Kidney (tissue), 14 donors: ENCODE results near the gene HSPA1A. TPM values are rescaled to one million over a fixed set of nuclear protein-coding genes. Genes with fewer than 3 reads are reported as not detected.
A peak's percentile ranks its signal among the peaks of the same experiment; 100 is the strongest.
"Not testable (repeated sequence)": the region's sequence is repeated elsewhere in the genome, so short reads cannot be mapped to it uniquely, and the experiment has no call there.

Experiments
- DNase-seq, 5 donors: peaks; one replicate each; pipeline ENCODE4 v3.0.0-alpha.2; 2013 to 2020
- FAIRE-seq: peaks from 2 replicates; lab custom pipeline; 2012; peaks lifted over from hg19 to GRCh38; lab: Jason Lieb, UNC
- H3K27ac ChIP-seq, 2 donors: one replicate each; pipeline ENCODE4 v1.7.0; 2013; ENCODE audit warnings: low read depth in 2 of 2, low read length in 2 of 2, inconsistent platforms in 1 of 2
- H3K27me3 ChIP-seq: one replicate; pipeline ENCODE4 v1.7.1; 2013; ENCODE audit warnings: low read length, inconsistent platforms; ENCODE audit not compliant: control insufficient read depth, insufficient read depth
- H3K36me3 ChIP-seq, 3 donors: one replicate each; pipeline versions ENCODE4 v1.7.0 to v1.7.1; 2013; ENCODE audit warnings: low read length in 3 of 3, control low read depth in 1 of 3, inconsistent platforms in 1 of 3; ENCODE audit not compliant: insufficient read depth in 3 of 3, control insufficient read depth in 2 of 3
- H3K4me1 ChIP-seq, 3 donors: one replicate each; pipeline versions ENCODE4 v1.7.0 to v1.7.1; 2013; ENCODE audit warnings: low read length in 3 of 3, inconsistent platforms in 1 of 3, low read depth in 1 of 3; ENCODE audit not compliant: control insufficient read depth in 2 of 3, insufficient read depth in 2 of 3
- H3K4me3 ChIP-seq, 3 donors: one replicate each; pipeline versions ENCODE4 v1.7.0 to v1.8.1; 2013; ENCODE audit warnings: low read length in 3 of 3, control low read depth in 1 of 3, inconsistent platforms in 1 of 3
- H3K9ac ChIP-seq, 3 donors: one replicate each; pipeline versions ENCODE4 v1.7.0 to v1.7.1; 2013; ENCODE audit warnings: low read length in 3 of 3, control low read depth in 1 of 3, inconsistent platforms in 1 of 3
- H3K9me3 ChIP-seq, 3 donors: one replicate each; pipeline versions ENCODE4 v1.7.0 to v1.7.1; 2013; ENCODE audit warnings: low read length in 3 of 3, control low read depth in 1 of 3, inconsistent platforms in 1 of 3; ENCODE audit not compliant: control insufficient read depth in 2 of 3, insufficient read depth in 1 of 3
- intact Hi-C: fragments of 100-400 bp; cut with DNase I; formaldehyde crosslinking; loops from one replicate; pipeline ENCODE4 v1.11.1; 2022
- polyA plus RNA-seq: library from polyadenylated mRNA; stranded (reverse); fragments of 350-450 nt; fragmentation: Illumina TruSeq; extraction: RNeasy Lipid Tissue Mini Kit (QIAGEN cat#74804); gene quantifications from one replicate; pipeline ENCODE4 v1.2.3, GENCODE V29; 2014; ENCODE audit warnings: low read depth, low replicate concordance; ENCODE audit not compliant: insufficient read depth
- total RNA-seq: library from RNA; stranded (reverse); fragmentation: NEBNext Ultra II Directional; extraction: Animal tissue kit (Norgen Biotek cat#: 25700); gene quantifications from one replicate; pipeline ENCODE4 v1.2.1, GENCODE V29; 2021
- TF ChIP-seq, protein P1 (sequence below): IDR thresholded peaks from 3 replicates; pipeline ENCODE4 v1.5.1; 2012; ENCODE audit warnings: mild to moderate bottlenecking, moderate library complexity, borderline replicate concordance; ENCODE audit not compliant: insufficient read depth; ENCODE audit errors: extremely low read depth
- donor health status: control.
- donor health status: control.
- donor health status: control.
- donor health status: control.
- donor health status: control.
- donor health status: DM: yes; HTN: yes; CAD: no.
- donor health status: Normal renal cell carcinoma (clear cell type).

Gene HSPA1A
- total and polyA plus RNA-seq, 2 donors from 2014 or later, result 133 to 209 TPM

DNA sequence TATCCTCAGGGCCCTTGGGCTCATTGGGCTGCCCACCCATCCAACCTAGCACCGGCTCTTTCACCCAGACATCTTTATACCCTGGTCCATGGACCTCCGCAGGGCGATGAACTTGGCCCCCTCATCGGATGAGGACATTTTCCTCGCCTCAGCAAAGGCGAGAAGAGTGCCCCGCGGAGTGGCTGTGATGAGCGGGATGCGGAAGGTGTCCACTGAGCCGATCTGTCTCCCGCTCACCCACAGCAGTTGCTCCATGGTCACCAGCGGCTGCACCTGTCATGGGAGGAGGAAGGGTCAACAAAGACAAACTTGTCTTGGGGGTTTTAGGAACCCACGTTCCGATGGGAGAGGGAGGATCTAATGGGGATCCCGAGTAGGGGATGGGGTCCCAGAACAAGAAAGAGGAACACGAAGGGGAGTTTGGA, 46.6 kb downstream of the HSPA1A start:
- DNase-seq, result no peak
- Histone ChIP-seq H3K36me3 (peaks cover 0 to 15% (median 13%) of the 10 kb centered on the region in 3 donors), H3K9me3 (no peaks in the 10 kb centered on the region), H3K27ac (no peak overlapping the region), H3K4me1 (peaks cover 0 to 18% (median 10%) of the 10 kb centered on the region in 3 donors), H3K27me3 (no peaks in the 10 kb centered on the region), H3K4me3 (peak overlapping the region; percentile 84 to 96 (median 89)), H3K9ac (peak overlapping the region; percentile 66 to 74 (median 67))
- intact Hi-C loops, result no loop called here
- no peak for FAIRE-seq
- TF ChIP-seq, protein P1, sequence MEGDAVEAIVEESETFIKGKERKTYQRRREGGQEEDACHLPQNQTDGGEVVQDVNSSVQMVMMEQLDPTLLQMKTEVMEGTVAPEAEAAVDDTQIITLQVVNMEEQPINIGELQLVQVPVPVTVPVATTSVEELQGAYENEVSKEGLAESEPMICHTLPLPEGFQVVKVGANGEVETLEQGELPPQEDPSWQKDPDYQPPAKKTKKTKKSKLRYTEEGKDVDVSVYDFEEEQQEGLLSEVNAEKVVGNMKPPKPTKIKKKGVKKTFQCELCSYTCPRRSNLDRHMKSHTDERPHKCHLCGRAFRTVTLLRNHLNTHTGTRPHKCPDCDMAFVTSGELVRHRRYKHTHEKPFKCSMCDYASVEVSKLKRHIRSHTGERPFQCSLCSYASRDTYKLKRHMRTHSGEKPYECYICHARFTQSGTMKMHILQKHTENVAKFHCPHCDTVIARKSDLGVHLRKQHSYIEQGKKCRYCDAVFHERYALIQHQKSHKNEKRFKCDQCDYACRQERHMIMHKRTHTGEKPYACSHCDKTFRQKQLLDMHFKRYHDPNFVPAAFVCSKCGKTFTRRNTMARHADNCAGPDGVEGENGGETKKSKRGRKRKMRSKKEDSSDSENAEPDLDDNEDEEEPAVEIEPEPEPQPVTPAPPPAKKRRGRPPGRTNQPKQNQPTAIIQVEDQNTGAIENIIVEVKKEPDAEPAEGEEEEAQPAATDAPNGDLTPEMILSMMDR, result no peak

DNA sequence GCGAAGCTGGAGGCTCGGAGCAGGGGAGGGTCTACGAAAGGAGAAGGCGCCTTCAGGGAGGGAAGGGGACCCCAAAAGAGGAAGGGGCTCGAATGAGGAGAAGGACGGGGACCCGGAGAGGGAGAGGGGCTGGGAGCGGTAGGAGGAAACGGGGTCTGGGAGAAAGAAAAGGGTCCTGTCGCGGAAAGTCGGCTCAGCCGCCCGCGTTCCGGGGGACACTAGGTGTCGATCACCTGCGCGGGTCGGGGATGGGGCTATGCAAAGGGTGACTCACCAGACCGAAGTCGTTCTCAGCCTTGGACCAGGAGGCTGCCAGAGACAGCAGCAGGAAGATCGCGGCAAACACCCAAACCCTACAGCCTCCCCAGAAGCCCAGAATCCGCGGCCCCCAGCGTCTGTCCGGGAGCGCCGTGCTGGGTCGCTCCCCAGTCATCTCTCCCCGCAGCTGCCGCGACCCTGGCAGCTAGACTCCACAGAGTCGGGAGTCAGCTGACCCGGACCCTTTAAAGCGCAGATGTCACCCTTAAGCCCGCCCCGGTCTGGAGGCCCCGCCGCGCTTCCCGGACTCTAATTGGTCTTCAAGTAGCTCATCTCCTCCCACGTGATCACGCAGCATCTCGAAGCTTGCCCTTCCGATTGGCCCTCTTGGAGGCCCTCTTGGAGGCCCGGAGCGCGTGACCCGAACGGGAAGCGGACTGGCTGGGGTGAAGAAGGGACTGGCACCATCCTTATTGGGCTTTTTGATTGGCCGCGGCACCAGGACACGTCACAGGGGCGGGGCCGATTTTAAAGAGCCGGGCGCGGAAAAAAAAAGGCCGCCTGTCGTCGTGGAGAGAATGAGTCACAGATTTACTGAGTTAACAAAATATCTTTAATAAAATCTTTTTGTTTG, 47.2 kb downstream of the HSPA1A start, which contains the start of gene NEU1:
Gene NEU1, minus strand, starts transcription at position 478 of the 892 bp plus-strand sequence. Its CDS starts 45 bp downstream, at position 433.
- FAIRE-seq (peak; percentile 98), DNase-seq (peak; percentile 100)
- Histone ChIP-seq H3K4me1 (peaks cover 0 to 18% (median 10%) of the 10 kb centered on the region in 3 donors), H3K9me3 (no peaks in the 10 kb centered on the region), H3K4me3 (peak within 1 kb of the TSS; percentile 89 to 98 (median 96)), H3K36me3 (peaks cover 0 to 15% (median 13%) of the 10 kb centered on the region in 3 donors), H3K27me3 (no peaks in the 10 kb centered on the region), H3K27ac (peak within 1 kb of the TSS; percentile 78 to 83), H3K9ac (peak within 1 kb of the TSS; percentile 66 to 82 (median 74))
- intact Hi-C loops, result no loop called here
- TF ChIP-seq, protein P1, result no peak

DNA sequence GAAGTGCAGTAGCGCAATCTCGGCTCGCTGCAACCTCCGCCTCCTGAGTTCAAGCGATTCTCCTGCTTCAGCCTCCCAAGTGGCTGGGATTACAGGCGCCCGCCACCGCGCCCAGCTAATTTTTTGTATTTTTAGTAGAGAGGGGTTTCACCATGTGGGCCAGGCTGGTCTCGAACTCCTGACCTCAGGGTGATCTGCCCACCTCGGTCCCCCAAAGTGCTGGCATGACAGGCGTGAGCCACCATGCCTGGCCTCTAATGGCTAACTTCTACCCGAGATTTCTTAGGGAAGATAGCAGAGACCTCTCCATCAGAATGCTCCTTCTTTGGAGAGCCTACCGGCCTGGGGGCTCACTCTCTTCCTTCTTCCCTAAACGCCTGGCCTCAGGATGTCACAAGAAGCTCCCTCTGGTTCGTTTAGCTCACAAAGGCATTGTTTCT, 48.8 kb downstream of the HSPA1A start:
- H3K27ac ChIP-seq, intact Hi-C loops, FAIRE-seq, H3K9ac ChIP-seq, H3K27me3 ChIP-seq, H3K9me3 ChIP-seq, DNase-seq: not testable (repeated sequence)
- Histone ChIP-seq H3K36me3 (peaks cover 0 to 15% (median 12%) of the 10 kb centered on the region in 3 donors), H3K4me3 (peak overlapping the region; percentile 55 to 98 (median 63)), H3K4me1 (peaks cover 0 to 18% (median 10%) of the 10 kb centered on the region in 3 donors)

DNA sequence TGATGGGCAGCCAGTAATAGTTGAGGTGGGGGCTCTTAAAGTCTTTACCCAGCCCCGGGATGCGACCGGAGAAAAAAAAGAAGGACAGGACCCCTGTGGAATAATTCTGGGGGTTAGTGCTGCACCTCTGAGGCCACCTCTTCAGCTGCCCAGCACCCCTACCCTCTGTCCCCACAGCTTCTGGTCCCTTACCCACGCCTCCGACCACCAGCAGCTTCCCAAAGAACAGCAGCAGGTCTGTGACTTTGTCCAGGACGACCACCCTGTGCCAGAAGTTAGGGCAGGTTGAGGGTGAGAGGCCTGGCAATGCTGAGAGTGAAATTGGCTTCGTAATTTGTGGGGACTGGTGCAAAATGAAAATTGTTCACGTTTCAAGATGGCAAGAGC, 49.5 kb downstream of the HSPA1A start:
- Histone ChIP-seq H3K9me3 (no peaks in the 10 kb centered on the region), H3K4me1 (peaks cover 0 to 18% (median 10%) of the 10 kb centered on the region in 3 donors), H3K27me3 (no peaks in the 10 kb centered on the region), H3K4me3 (no peak overlapping the region), H3K9ac (no peak overlapping the region), H3K27ac (no peak overlapping the region), H3K36me3 (peaks cover 0 to 12% (median 6%) of the 10 kb centered on the region in 3 donors)
- DNase-seq (peak in 1 of 5 donors; percentile 39), FAIRE-seq (no peak)
- TF ChIP-seq, protein P1, result no peak
- intact Hi-C loops, result no loop called here
